MM.1S (cell line): ENCODE results near the gene GHITM.

ENCODE experiments used
- DNase-seq: peaks from one replicate; pipeline ENCODE4 v3.0.0-alpha.2; 2015
- H2AFZ ChIP-seq: fragments of 300-600 bp; sonication (generic); 2 replicates; pipeline ENCODE4 v1.6.0; 2016; ENCODE audit warnings: antibody characterized with exemption, low read length
- H3F3A ChIP-seq: fragments of 300-600 bp; sonication (generic); 2 replicates; pipeline ENCODE4 v1.6.1; 2016; ENCODE audit warnings: mild to moderate bottlenecking, antibody characterized with exemption, low read length, moderate library complexity, mixed read lengths; ENCODE audit not compliant: insufficient read depth
- H3K27ac ChIP-seq: fragments of 300-600 bp; sonication (generic); 2 replicates; pipeline ENCODE4 v1.5.1; 2016; ENCODE audit warnings: mild to moderate bottlenecking, low read length
- H3K27me3 ChIP-seq: fragments of 300-600 bp; sonication (generic); replicated peaks from 2 replicates; pipeline ENCODE4 v1.6.0; 2016; ENCODE audit warnings: low read length; ENCODE audit not compliant: insufficient read depth
- H3K36me3 ChIP-seq: fragments of 300-600 bp; sonication (generic); replicated peaks from 2 replicates; pipeline ENCODE4 v1.6.1; 2016; ENCODE audit warnings: mild to moderate bottlenecking, low read length, mixed read lengths; ENCODE audit not compliant: insufficient read depth
- H3K4me1 ChIP-seq: fragments of 300-600 bp; sonication (generic); 2 replicates; pipeline ENCODE4 v1.6.1; 2016; ENCODE audit warnings: low read length, mixed read lengths
- H3K4me2 ChIP-seq: fragments of 300-600 bp; sonication (generic); 2 replicates; pipeline ENCODE4 v1.6.0; 2016; ENCODE audit warnings: low read depth, low read length
- H3K4me3 ChIP-seq: fragments of 300-600 bp; sonication (generic); 2 replicates; pipeline ENCODE4 v1.5.1; 2016; ENCODE audit warnings: low read length, mixed read lengths
- H3K79me2 ChIP-seq: fragments of 300-600 bp; sonication (generic); 2 replicates; pipeline ENCODE4 v1.6.1; 2016; ENCODE audit warnings: mixed run types, low read length, mixed read lengths
- H3K9ac ChIP-seq: fragments of 300-600 bp; sonication (generic); 2 replicates; pipeline ENCODE4 v1.6.1; 2016; ENCODE audit warnings: low read length, mixed read lengths
- H3K9me2 ChIP-seq: fragments of 300-600 bp; sonication (generic); replicated peaks from 2 replicates; pipeline ENCODE4 v1.6.1; 2016; ENCODE audit warnings: mild to moderate bottlenecking, low read length, mixed read lengths; ENCODE audit not compliant: insufficient read depth
- H3K9me3 ChIP-seq: fragments of 300-600 bp; sonication (generic); replicated peaks from 2 replicates; pipeline ENCODE4 v1.6.1; 2016; ENCODE audit warnings: mild to moderate bottlenecking, low read length, mixed read lengths; ENCODE audit not compliant: insufficient read depth
- H4K20me1 ChIP-seq: fragments of 300-600 bp; sonication (generic); 2 replicates; pipeline ENCODE4 v1.6.1; 2016; ENCODE audit warnings: mild to moderate bottlenecking, low read length, moderate library complexity, mixed read lengths; ENCODE audit not compliant: insufficient read depth
- CTCF ChIP-seq: fragments of 300-600 bp; sonication (generic); IDR thresholded peaks from 2 replicates; pipeline ENCODE4 v1.5.1; 2016; ENCODE audit warnings: antibody characterized with exemption, low read length, mixed read lengths
- EZH2 ChIP-seq: fragments of 300-600 bp; sonication (generic); optimal IDR thresholded peaks from 2 replicates; pipeline ENCODE3; 2017; ENCODE audit warnings: low read depth, mild to moderate bottlenecking, antibody characterized with exemption, low read length, mixed read lengths
- EZH2phosphoT487 ChIP-seq: fragments of 300-600 bp; sonication (generic); IDR thresholded peaks from 2 replicates; pipeline ENCODE4 v1.6.1; 2018; ENCODE audit warnings: antibody characterized with exemption, low read length

Gene GHITM

GRCh38 chr10:84191106-84191505, 51.8 kb downstream of the GHITM start:
- H3K27me3 ChIP-seq, result no peaks in the 10 kb centered on the region
- TF ChIP-seq EZH2phosphoT487 (no peak), EZH2 (no peak), CTCF (no peak)
- no peak for DNase-seq

GRCh38 chr10:84193327-84193726, 54.0 kb downstream of the GHITM start:
- H2AFZ ChIP-seq, result no peak overlapping the region
- no peaks in the 10 kb centered on the region for H3K9me2 ChIP-seq
- no peaks in the 10 kb centered on the region for H4K20me1 ChIP-seq
- H3K27me3 ChIP-seq, result no peaks in the 10 kb centered on the region
- H3K9ac ChIP-seq, result no peak overlapping the region
- no peak for TF ChIP-seq EZH2
- TF ChIP-seq EZH2phosphoT487, result no peak
- TF ChIP-seq CTCF, result no peak
- no peaks in the 10 kb centered on the region for H3F3A ChIP-seq
- no peaks in the 10 kb centered on the region for H3K79me2 ChIP-seq
- H3K9me3 ChIP-seq, result no peaks in the 10 kb centered on the region
- H3K4me2 ChIP-seq, result no peak overlapping the region
- no peak overlapping the region for H3K4me3 ChIP-seq
- H3K27ac ChIP-seq, result no peak overlapping the region
- H3K36me3 ChIP-seq, result no peaks in the 10 kb centered on the region
- no peak for DNase-seq
- no peaks in the 10 kb centered on the region for H3K4me1 ChIP-seq

More at GRCh38 chr10:84191106-84191505, 51.8 kb downstream of the GHITM start:
- no peaks in the 10 kb centered on the region for H3K36me3 ChIP-seq
- H3K9me3 ChIP-seq, result no peaks in the 10 kb centered on the region
- H3F3A ChIP-seq, result no peaks in the 10 kb centered on the region
- no peaks in the 10 kb centered on the region for H3K9me2 ChIP-seq
- no peaks in the 10 kb centered on the region for H3K4me1 ChIP-seq
- H3K4me2 ChIP-seq, result no peak overlapping the region
- H3K4me3 ChIP-seq, result no peak overlapping the region
- no peak overlapping the region for H2AFZ ChIP-seq
- H3K27ac ChIP-seq, result no peak overlapping the region
- H4K20me1 ChIP-seq, result no peaks in the 10 kb centered on the region
- H3K9ac ChIP-seq, result no peak overlapping the region
- no peaks in the 10 kb centered on the region for H3K79me2 ChIP-seq

GRCh38 chr10:84193846-84194423, 54.6 kb downstream of the GHITM start:
- Histone ChIP-seq H3K27ac (no peak overlapping the region), H3K9ac (peak overlapping the region; percentile 22; the same call in 1 of the 2 replicates)
- DNase-seq, result no peak

More at GRCh38 chr10:84193846-84194423, 54.6 kb downstream of the GHITM start:
- TF ChIP-seq CTCF (no peak), EZH2phosphoT487 (no peak), EZH2 (no peak)
- H2AFZ ChIP-seq, result peak overlapping the region; percentile 54
- no peaks in the 10 kb centered on the region for H3K9me2 ChIP-seq
- H3K4me3 ChIP-seq, result peak overlapping the region; percentile 53
- H3F3A ChIP-seq, result no peaks in the 10 kb centered on the region
- H3K27me3 ChIP-seq, result no peaks in the 10 kb centered on the region
- no peaks in the 10 kb centered on the region for H3K36me3 ChIP-seq
- no peaks in the 10 kb centered on the region for H3K4me1 ChIP-seq
- peak overlapping the region; percentile 92 for H3K4me2 ChIP-seq
- H3K79me2 ChIP-seq, result no peaks in the 10 kb centered on the region
- no peaks in the 10 kb centered on the region for H3K9me3 ChIP-seq
- H4K20me1 ChIP-seq, result no peaks in the 10 kb centered on the region
